ENCODE results near the gene TMEM163. TPM values are rescaled to one million over a fixed set of nuclear protein-coding genes. Genes with fewer than 3 reads are reported as not detected.
A peak's percentile ranks its signal among the peaks of the same experiment; 100 is the strongest.

Gene TMEM163
- total RNA-seq, 2 donors from 2014 or later: 0.24 TPM; not detected in 1

DNA sequence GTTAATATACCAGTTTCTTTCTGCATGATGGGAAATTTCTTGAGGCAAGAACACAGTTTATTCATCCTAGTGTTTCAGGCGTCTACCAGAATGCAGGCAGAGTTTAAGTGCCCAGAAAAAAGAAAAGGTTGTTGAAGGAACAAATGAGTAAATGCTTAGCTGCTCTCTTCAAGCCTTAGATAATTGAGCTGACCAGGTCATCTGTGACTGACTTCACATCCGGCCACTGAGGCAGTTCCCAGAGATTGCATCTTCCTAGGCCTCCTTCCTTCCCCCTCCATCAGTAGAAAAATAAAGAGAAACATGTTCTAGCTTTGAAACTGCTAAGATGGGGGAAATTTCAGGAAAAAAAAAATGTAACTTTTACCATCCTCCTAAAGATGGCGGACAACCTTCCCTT lies 9.4 kb upstream of the TMEM163 start:
- Mint-ChIP-seq H3K27me3 (ENCODE audit: insufficient read depth) (peaks cover 53% of the 10 kb centered on the region), H3K36me3 (ENCODE audit: low read depth) (no peaks in the 10 kb centered on the region), H3K4me3 (no peak overlapping the region), H3K9me3 (peaks cover 10% of the 10 kb centered on the region), H3K4me1 (no peaks in the 10 kb centered on the region), H3K27ac (no peak overlapping the region)
- no peak overlapping the region for H3K4me3 ChIP-seq (ENCODE audit: low read length)
- no peak overlapping the region for H3K9ac ChIP-seq (ENCODE audit: extremely low read depth, low read length, poor library complexity, severe bottlenecking)
- peaks cover 22% of the 10 kb centered on the region for H3K27me3 ChIP-seq (ENCODE audit: control insufficient read depth, insufficient read depth, low read length, poor library complexity, severe bottlenecking)
- H3K9me3 ChIP-seq (ENCODE audit: control insufficient read depth, low read length): no peaks in the 10 kb centered on the region
- DNase-seq: no peak
- TF ChIP-seq, protein P1, sequence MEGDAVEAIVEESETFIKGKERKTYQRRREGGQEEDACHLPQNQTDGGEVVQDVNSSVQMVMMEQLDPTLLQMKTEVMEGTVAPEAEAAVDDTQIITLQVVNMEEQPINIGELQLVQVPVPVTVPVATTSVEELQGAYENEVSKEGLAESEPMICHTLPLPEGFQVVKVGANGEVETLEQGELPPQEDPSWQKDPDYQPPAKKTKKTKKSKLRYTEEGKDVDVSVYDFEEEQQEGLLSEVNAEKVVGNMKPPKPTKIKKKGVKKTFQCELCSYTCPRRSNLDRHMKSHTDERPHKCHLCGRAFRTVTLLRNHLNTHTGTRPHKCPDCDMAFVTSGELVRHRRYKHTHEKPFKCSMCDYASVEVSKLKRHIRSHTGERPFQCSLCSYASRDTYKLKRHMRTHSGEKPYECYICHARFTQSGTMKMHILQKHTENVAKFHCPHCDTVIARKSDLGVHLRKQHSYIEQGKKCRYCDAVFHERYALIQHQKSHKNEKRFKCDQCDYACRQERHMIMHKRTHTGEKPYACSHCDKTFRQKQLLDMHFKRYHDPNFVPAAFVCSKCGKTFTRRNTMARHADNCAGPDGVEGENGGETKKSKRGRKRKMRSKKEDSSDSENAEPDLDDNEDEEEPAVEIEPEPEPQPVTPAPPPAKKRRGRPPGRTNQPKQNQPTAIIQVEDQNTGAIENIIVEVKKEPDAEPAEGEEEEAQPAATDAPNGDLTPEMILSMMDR (conservative IDR thresholded peaks at IDR 0.05): no peak
- H3K27ac ChIP-seq (ENCODE audit: low read depth, low read length): no peak overlapping the region
- no peaks in the 10 kb centered on the region for H3K4me1 ChIP-seq (ENCODE audit: control insufficient read depth, insufficient read depth, low read length)
- no peaks in the 10 kb centered on the region for H3K36me3 ChIP-seq (ENCODE audit: control insufficient read depth, insufficient read depth, low read length)
- 91 to 100% methylated on average over 2 to 3 of the region's 3 CpGs for WGBS, 2 experiments (ENCODE audit: insufficient coverage in 1 of 2, insufficient read length in 1 of 2)

DNA sequence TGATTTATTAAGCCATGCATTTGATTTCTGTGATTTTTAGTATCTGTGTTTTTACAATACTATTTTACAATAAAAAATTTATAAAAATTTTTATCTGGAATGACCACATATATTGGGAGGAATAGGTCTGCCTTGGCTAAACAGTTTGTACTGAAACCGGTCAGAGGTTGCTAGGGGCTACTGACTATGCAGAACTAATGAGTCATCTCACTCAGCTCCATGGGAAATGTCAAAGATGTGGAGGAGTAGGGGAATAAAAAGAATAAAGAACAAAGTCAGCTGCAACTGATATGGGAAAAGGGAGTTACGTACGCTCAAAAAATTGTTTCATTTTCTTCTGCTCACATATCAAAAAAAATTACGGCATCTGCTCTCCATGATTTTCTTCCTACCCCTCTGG lies 8.6 kb upstream of the TMEM163 start:
- 75 to 80% methylated on average over 2 to 4 of the region's 4 CpGs for WGBS, 2 experiments (ENCODE audit: insufficient coverage in 1 of 2, insufficient read length in 1 of 2)
- TF ChIP-seq, protein P1 (conservative IDR thresholded peaks at IDR 0.05): no peak
- Mint-ChIP-seq H3K4me3 (no peak overlapping the region), H3K27me3 (ENCODE audit: insufficient read depth) (peaks cover 53% of the 10 kb centered on the region), H3K4me1 (no peaks in the 10 kb centered on the region), H3K36me3 (ENCODE audit: low read depth) (no peaks in the 10 kb centered on the region), H3K9me3 (peaks cover 2% of the 10 kb centered on the region), H3K27ac (no peak overlapping the region)
- no peak overlapping the region for H3K4me3 ChIP-seq (ENCODE audit: low read length)
- no peaks in the 10 kb centered on the region for H3K9me3 ChIP-seq (ENCODE audit: control insufficient read depth, low read length)
- peak overlapping the region; percentile 76 for H3K27ac ChIP-seq (ENCODE audit: low read depth, low read length)
- DNase-seq: no peak
- no peaks in the 10 kb centered on the region for H3K4me1 ChIP-seq (ENCODE audit: control insufficient read depth, insufficient read depth, low read length)
- peaks cover 26% of the 10 kb centered on the region for H3K27me3 ChIP-seq (ENCODE audit: control insufficient read depth, insufficient read depth, low read length, poor library complexity, severe bottlenecking)
- no peaks in the 10 kb centered on the region for H3K36me3 ChIP-seq (ENCODE audit: control insufficient read depth, insufficient read depth, low read length)
- H3K9ac ChIP-seq (ENCODE audit: extremely low read depth, low read length, poor library complexity, severe bottlenecking): no peak overlapping the region

DNA sequence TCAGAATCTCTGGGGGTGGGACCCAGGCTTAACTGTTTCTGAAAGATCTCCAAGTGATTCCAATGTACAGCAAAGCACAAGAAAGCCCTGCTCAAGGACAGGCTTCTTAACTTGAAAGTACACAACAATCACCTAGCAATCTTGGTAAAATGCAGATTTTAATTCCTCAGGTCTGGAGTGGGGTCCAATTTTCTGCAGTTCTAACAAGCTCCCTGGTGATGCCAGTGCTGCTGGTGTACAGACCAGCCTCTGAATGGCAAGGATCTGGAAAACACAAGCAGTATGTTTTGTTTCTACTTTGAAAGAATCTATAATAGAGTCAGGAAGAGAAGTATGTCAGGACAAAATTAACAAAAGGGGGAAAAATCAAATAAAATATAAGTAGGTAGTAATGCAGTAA lies 7.8 kb upstream of the TMEM163 start:
- TF ChIP-seq, protein P1 (conservative IDR thresholded peaks at IDR 0.05): no peak
- Mint-ChIP-seq H3K4me1 (no peaks in the 10 kb centered on the region), H3K27ac (no peak overlapping the region), H3K36me3 (ENCODE audit: low read depth) (no peaks in the 10 kb centered on the region), H3K27me3 (ENCODE audit: insufficient read depth) (peaks cover 56% of the 10 kb centered on the region), H3K9me3 (no peaks in the 10 kb centered on the region), H3K4me3 (no peak overlapping the region)
- Histone ChIP-seq H3K4me3 (ENCODE audit: low read length) (no peak overlapping the region), H3K4me1 (ENCODE audit: control insufficient read depth, insufficient read depth, low read length) (no peaks in the 10 kb centered on the region), H3K9me3 (ENCODE audit: control insufficient read depth, low read length) (no peaks in the 10 kb centered on the region), H3K9ac (ENCODE audit: extremely low read depth, low read length, poor library complexity, severe bottlenecking) (no peak overlapping the region), H3K27me3 (ENCODE audit: control insufficient read depth, insufficient read depth, low read length, poor library complexity, severe bottlenecking) (peaks cover 32% of the 10 kb centered on the region), H3K27ac (ENCODE audit: low read depth, low read length) (peak overlapping the region; percentile 33), H3K36me3 (ENCODE audit: control insufficient read depth, insufficient read depth, low read length) (no peaks in the 10 kb centered on the region)
- DNase-seq: no peak
